CD4-positive, alpha-beta memory T cell (primary cell): ENCODE measurements around the gene SETBP1. TPM values are rescaled to one million over a fixed set of nuclear protein-coding genes. Genes with fewer than 3 reads are reported as not detected.

Experiments
- CTCF ChIA-PET: fragments of 350-600 bp; sonication (Branson Sonifier 250); formaldehyde crosslinking; loops from one replicate; lab custom pipeline; 2021; ENCODE audit warnings: inconsistent platforms; ENCODE audit not compliant: partially characterized antibody; lab: Charles Lee
- POLR2A ChIA-PET: fragments of 350-600 bp; sonication (Branson Sonifier 250); formaldehyde crosslinking; loops from one replicate; lab custom pipeline; 2021; ENCODE audit not compliant: partially characterized antibody; lab: Charles Lee
- DNase-seq, 5 donors: peaks; one replicate each; pipeline versions ENCODE4 v3.0.0 to v3.0.0-alpha.2; 2020 to 2022; ENCODE audit warnings: mixed read lengths in 1 of 5
- H3K27ac ChIP-seq: one replicate; pipeline ENCODE4 v1.7.0; 2013; ENCODE audit warnings: low read depth, low read length
- H3K27me3 ChIP-seq: 2 replicates; pipeline ENCODE4 v1.7.0; 2013; ENCODE audit warnings: mild to moderate bottlenecking, low read length, moderate library complexity; ENCODE audit not compliant: insufficient read depth
- H3K36me3 ChIP-seq: 2 replicates; pipeline ENCODE4 v1.7.0; 2013; ENCODE audit warnings: mild to moderate bottlenecking, low read length, moderate library complexity; ENCODE audit not compliant: insufficient read depth
- H3K4me1 ChIP-seq: 2 replicates; pipeline ENCODE4 v1.7.0; 2013; ENCODE audit warnings: mild to moderate bottlenecking, low read length, moderate library complexity; ENCODE audit not compliant: insufficient read depth
- H3K4me3 ChIP-seq, 2 donors: one replicate each; pipeline ENCODE4 v1.7.0; 2013; ENCODE audit warnings: low read length in 2 of 2, mild to moderate bottlenecking in 1 of 2
- H3K9me3 ChIP-seq, 2 donors: one replicate each; pipeline ENCODE4 v1.7.0; 2013; ENCODE audit warnings: low read length in 2 of 2, control low read depth in 1 of 2; ENCODE audit not compliant: control insufficient read depth in 1 of 2
- H3K27ac Mint-ChIP-seq, 7 donors: one replicate each; pipeline ENCODE4 v1.8.0; 2020 to 2021; ENCODE audit warnings: mixed read lengths in 7 of 7, mild to moderate bottlenecking in 6 of 7, inconsistent platforms in 3 of 7, moderate library complexity in 3 of 7
- H3K27me3 Mint-ChIP-seq, 2 donors: one replicate each; pipeline ENCODE4 v1.8.0; 2020 to 2021; ENCODE audit warnings: mixed read lengths in 2 of 2
- H3K36me3 Mint-ChIP-seq, 2 donors: one replicate each; pipeline ENCODE4 v1.8.0; 2020 to 2021; ENCODE audit warnings: mixed read lengths in 2 of 2, inconsistent platforms in 1 of 2, mild to moderate bottlenecking in 1 of 2
- H3K4me1 Mint-ChIP-seq, 4 donors: one replicate each; pipeline ENCODE4 v1.8.0; 2020 to 2021; ENCODE audit warnings: mixed read lengths in 4 of 4, mild to moderate bottlenecking in 1 of 4
- H3K4me3 Mint-ChIP-seq, 8 donors: one replicate each; pipeline ENCODE4 v1.8.0; 2020 to 2021; ENCODE audit warnings: mixed read lengths in 8 of 8, mild to moderate bottlenecking in 7 of 8, moderate library complexity in 6 of 8, inconsistent platforms in 3 of 8
- H3K9me3 Mint-ChIP-seq, 8 donors: one replicate each; pipeline ENCODE4 v1.8.0; 2020 to 2021; ENCODE audit warnings: mixed read lengths in 8 of 8, mild to moderate bottlenecking in 5 of 8, inconsistent platforms in 3 of 8, moderate library complexity in 1 of 8
- intact Hi-C: fragments of 100-400 bp; cut with micrococcal nuclease; formaldehyde crosslinking; loops from one replicate; pipeline ENCODE4 v1.15.1; 2023
- polyA plus RNA-seq, 2 donors: library from polyadenylated mRNA; unstranded; fragments of 300-500 nt; fragmentation: Illumina TruSeq; gene quantifications; one replicate each; pipeline ENCODE4 v1.2.3, GENCODE V29; 2021
- total RNA-seq, 2 experiments: library from RNA; stranded (reverse); gene quantifications; one replicate each; pipeline ENCODE4 v1.2.3, GENCODE V29; 2021

The SETBP1 gene
- total and polyA plus RNA-seq, 4 experiments from 2014 or later, result 0.03 to 0.21 (median 0.09) TPM; not detected in 1

DNA sequence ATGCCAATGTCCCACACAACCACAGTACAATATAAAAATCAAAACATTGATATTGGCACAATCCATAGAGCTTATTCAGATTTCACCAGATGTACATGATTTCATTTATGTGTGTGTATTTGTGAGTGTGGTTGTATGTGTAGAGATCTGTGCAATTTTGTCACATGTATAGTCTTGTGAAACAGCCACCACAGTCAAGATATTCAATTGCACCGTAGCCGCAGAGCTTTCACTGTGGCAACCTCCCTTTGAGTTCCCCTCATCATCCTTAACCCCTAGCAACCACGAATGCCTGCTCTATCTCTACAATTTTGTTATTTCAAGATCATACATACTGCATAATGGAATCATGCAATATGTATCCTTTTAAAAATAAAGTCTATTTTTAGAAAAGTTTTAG lies 391.3 kb downstream of the SETBP1 start:
- no peaks in the 10 kb centered on the region for H3K9me3 Mint-ChIP-seq
- peaks cover 1 to 2% of the 10 kb centered on the region in 2 donors for H3K27me3 Mint-ChIP-seq
- no peak overlapping the region for H3K4me3 Mint-ChIP-seq
- H3K4me3 ChIP-seq, result no peak overlapping the region
- ChIA-PET CTCF (no interaction called here), POLR2A (no interaction called here)
- no peaks in the 10 kb centered on the region for H3K4me1 ChIP-seq
- no peaks in the 10 kb centered on the region for H3K4me1 Mint-ChIP-seq
- no peaks in the 10 kb centered on the region for H3K36me3 ChIP-seq
- peak overlapping the region in 1 of 7 donors; percentile 6 for H3K27ac Mint-ChIP-seq
- no peak overlapping the region for H3K27ac ChIP-seq
- intact Hi-C loops, result no loop called here
- no peaks in the 10 kb centered on the region for H3K36me3 Mint-ChIP-seq
- no peaks in the 10 kb centered on the region for H3K9me3 ChIP-seq
- no peak for DNase-seq
- H3K27me3 ChIP-seq, result no peaks in the 10 kb centered on the region

GRCh38 chr18:45073556-45073955 lies 392.9 kb downstream of the SETBP1 start:
- no peak overlapping the region for H3K4me3 ChIP-seq
- no peaks in the 10 kb centered on the region for H3K36me3 ChIP-seq
- no peaks in the 10 kb centered on the region for H3K9me3 ChIP-seq
- no peak overlapping the region for H3K27ac ChIP-seq
- H3K4me1 Mint-ChIP-seq, result no peaks in the 10 kb centered on the region
- no peaks in the 10 kb centered on the region for H3K4me1 ChIP-seq
- peaks cover 1 to 3% of the 10 kb centered on the region in 2 donors for H3K27me3 Mint-ChIP-seq
- H3K36me3 Mint-ChIP-seq, result no peaks in the 10 kb centered on the region
- H3K27ac Mint-ChIP-seq, result no peak overlapping the region
- intact Hi-C loops, result no loop called here
- no peak overlapping the region for H3K4me3 Mint-ChIP-seq
- no peaks in the 10 kb centered on the region for H3K27me3 ChIP-seq
- ChIA-PET POLR2A (no interaction called here), CTCF (no interaction called here)
- H3K9me3 Mint-ChIP-seq, result no peaks in the 10 kb centered on the region
- DNase-seq, result no peak

DNA sequence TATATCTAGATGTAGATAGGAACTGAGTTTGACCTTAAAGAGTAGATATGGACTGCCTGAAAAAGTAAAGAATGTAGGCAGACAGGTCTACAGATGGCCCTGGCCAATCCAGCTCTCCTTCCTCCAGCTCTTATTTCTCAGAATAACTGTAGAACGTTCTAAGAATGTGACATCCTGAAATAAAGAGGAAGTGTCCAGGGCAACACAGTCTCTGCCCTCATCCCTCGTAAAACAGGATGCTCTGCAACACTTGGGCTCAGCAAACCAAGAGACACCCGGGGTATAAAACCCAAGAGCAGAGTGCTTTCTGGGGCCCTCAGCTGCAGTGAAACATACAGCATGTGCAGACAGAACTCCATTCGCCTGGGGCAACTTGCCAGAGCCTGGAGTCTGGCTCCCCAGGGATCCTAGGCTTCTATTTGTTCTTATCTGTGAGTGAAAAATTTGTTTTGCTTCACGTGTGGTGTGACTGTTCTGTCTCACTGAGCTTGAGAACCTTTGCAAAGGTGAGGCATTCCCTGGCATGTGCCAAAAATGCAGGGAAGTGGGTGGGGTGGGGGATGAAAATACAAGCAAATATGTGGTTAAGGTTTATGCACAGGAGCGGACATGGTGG lies 401.0 kb downstream of the SETBP1 start:
- ChIA-PET POLR2A (no interaction called here), CTCF (interaction anchor here (0.7 kb wide), 1 partner anchor 12 kb away, joined by 3 read pairs; no protein-coding TSS in a partner anchor)
- no peak overlapping the region for H3K4me3 Mint-ChIP-seq
- H3K27ac Mint-ChIP-seq, result no peak overlapping the region
- no peaks in the 10 kb centered on the region for H3K4me1 ChIP-seq
- no peak overlapping the region for H3K4me3 ChIP-seq
- no peaks in the 10 kb centered on the region for H3K27me3 ChIP-seq
- H3K27ac ChIP-seq, result no peak overlapping the region
- DNase-seq, result no peak
- H3K27me3 Mint-ChIP-seq, result peaks cover 5 to 9% of the 10 kb centered on the region in 2 donors
- H3K36me3 Mint-ChIP-seq, result no peaks in the 10 kb centered on the region
- H3K9me3 ChIP-seq, result no peaks in the 10 kb centered on the region
- intact Hi-C loops, result no loop called here
- H3K9me3 Mint-ChIP-seq, result peaks cover 0 to 12% (median 0%) of the 10 kb centered on the region in 8 donors
- no peaks in the 10 kb centered on the region for H3K36me3 ChIP-seq
- no peaks in the 10 kb centered on the region for H3K4me1 Mint-ChIP-seq

GRCh38 chr18:45083226-45083855 lies 402.7 kb downstream of the SETBP1 start:
- Mint-ChIP-seq H3K9me3 (peaks cover 0 to 12% (median 0%) of the 10 kb centered on the region in 8 donors), H3K27ac (no peak overlapping the region), H3K4me1 (no peaks in the 10 kb centered on the region), H3K27me3 (peaks cover 4 to 6% of the 10 kb centered on the region in 2 donors), H3K36me3 (no peaks in the 10 kb centered on the region), H3K4me3 (no peak overlapping the region)
- H3K36me3 ChIP-seq, result no peaks in the 10 kb centered on the region
- no peaks in the 10 kb centered on the region for H3K4me1 ChIP-seq
- no peaks in the 10 kb centered on the region for H3K9me3 ChIP-seq
- POLR2A ChIA-PET, result no interaction called here
- no peak overlapping the region for H3K27ac ChIP-seq
- CTCF ChIA-PET, result no interaction called here
- no peak overlapping the region for H3K4me3 ChIP-seq
- intact Hi-C loops, result no loop called here
- no peaks in the 10 kb centered on the region for H3K27me3 ChIP-seq
- no peak for DNase-seq

- intact Hi-C loops, result no loop called here
- no peaks in the 10 kb centered on the region for H3K36me3 Mint-ChIP-seq
- no peak overlapping the region for H3K27ac Mint-ChIP-seq
- Histone ChIP-seq H3K4me3 (no peak overlapping the region), H3K27me3 (no peaks in the 10 kb centered on the region), H3K36me3 (no peaks in the 10 kb centered on the region), H3K4me1 (no peaks in the 10 kb centered on the region), H3K9me3 (no peaks in the 10 kb centered on the region), H3K27ac (no peak overlapping the region)
- no peaks in the 10 kb centered on the region for H3K4me1 Mint-ChIP-seq
- POLR2A ChIA-PET, result no interaction called here
- no peak for DNase-seq
- CTCF ChIA-PET, result no interaction called here
- H3K9me3 Mint-ChIP-seq, result peaks cover 0 to 12% (median 0%) of the 10 kb centered on the region in 8 donors
- H3K27me3 Mint-ChIP-seq, result peaks cover 4 to 9% of the 10 kb centered on the region in 2 donors
- no peak overlapping the region for H3K4me3 Mint-ChIP-seq
These were observed 403.5 kb downstream of the SETBP1 start for GRCh38 chr18:45084206-45084605.

GRCh38 chr18:45085916-45086624 lies 405.4 kb downstream of the SETBP1 start:
- H3K9me3 Mint-ChIP-seq, result peaks cover 0 to 11% (median 0%) of the 10 kb centered on the region in 8 donors
- Histone ChIP-seq H3K27ac (no peak overlapping the region), H3K4me3 (no peak overlapping the region), H3K27me3 (no peaks in the 10 kb centered on the region), H3K36me3 (no peaks in the 10 kb centered on the region), H3K4me1 (no peaks in the 10 kb centered on the region), H3K9me3 (no peaks in the 10 kb centered on the region)
- no peak for DNase-seq
- H3K4me1 Mint-ChIP-seq, result no peaks in the 10 kb centered on the region
- ChIA-PET POLR2A (no interaction called here), CTCF (no interaction called here)
- intact Hi-C loops, result no loop called here
- H3K4me3 Mint-ChIP-seq, result no peak overlapping the region
- no peak overlapping the region for H3K27ac Mint-ChIP-seq
- no peaks in the 10 kb centered on the region for H3K36me3 Mint-ChIP-seq
- H3K27me3 Mint-ChIP-seq, result peaks cover 4 to 9% of the 10 kb centered on the region in 2 donors

DNA sequence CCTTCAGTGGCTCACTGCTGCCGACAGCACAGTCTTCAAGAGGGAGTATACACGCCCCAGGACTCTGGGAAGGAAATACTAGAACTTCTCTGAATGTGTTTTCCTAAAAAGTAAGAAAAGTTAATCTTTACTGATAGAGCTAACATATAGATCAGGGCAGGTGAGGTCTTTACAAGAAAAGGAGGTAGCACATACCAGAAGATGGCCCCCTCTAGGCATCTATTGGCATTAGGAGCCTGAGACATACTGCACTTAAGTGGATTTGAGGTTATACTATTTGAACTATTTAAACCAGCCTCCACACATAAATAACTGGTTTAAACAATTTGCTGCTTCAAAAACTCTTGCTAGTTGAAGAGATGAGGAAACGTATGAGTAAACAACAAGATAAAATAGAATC lies 406.1 kb downstream of the SETBP1 start:
- POLR2A ChIA-PET, result no interaction called here

More for the DNA sequence above, 406.1 kb downstream of the SETBP1 start:
- no peaks in the 10 kb centered on the region for H3K9me3 ChIP-seq
- H3K27me3 ChIP-seq, result no peaks in the 10 kb centered on the region
- no peak for DNase-seq
- intact Hi-C loops, result no loop called here
- no peak overlapping the region for H3K27ac Mint-ChIP-seq
- no peaks in the 10 kb centered on the region for H3K4me1 Mint-ChIP-seq
- H3K36me3 ChIP-seq, result no peaks in the 10 kb centered on the region
- H3K27ac ChIP-seq, result no peak overlapping the region
- no peak overlapping the region for H3K4me3 Mint-ChIP-seq
- no peaks in the 10 kb centered on the region for H3K4me1 ChIP-seq
- no peaks in the 10 kb centered on the region for H3K36me3 Mint-ChIP-seq
- H3K9me3 Mint-ChIP-seq, result peaks cover 0 to 9% (median 0%) of the 10 kb centered on the region in 8 donors
- H3K4me3 ChIP-seq, result no peak overlapping the region
- CTCF ChIA-PET, result no interaction called here
- H3K27me3 Mint-ChIP-seq, result peaks cover 3 to 9% of the 10 kb centered on the region in 2 donors
